ENCODE measurements around the gene DSCAM.
"Not testable (repeated sequence)": the region's sequence is repeated elsewhere in the genome, so short reads cannot be mapped to it uniquely, and the experiment has no call there.

Gene DSCAM

GRCh38 chr21:40517646-40518045, 329.3 kb downstream of the DSCAM start:
- DNase-seq: no peak

- DNase-seq: no peak
These were observed 330.6 kb downstream of the DSCAM start for GRCh38 chr21:40516335-40516734.

DNA sequence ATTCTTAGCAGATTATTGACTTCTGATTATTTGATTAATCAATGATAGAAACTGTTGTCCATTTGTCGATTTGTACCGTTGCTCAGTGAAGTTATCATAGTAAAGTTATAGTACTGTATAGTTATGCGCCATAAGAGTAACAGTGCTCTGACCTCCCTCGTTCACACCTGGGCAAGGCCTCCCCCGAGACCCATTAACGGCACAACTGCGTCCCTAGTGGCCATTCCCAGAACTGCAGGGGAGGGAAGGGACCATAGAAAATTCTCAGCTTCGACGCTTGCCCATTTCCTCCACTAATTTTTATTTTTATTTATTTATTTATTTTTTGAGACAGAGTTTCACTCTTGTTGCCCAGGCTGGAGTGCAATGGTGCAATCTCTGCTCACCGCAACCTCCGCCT, 334.4 kb downstream of the DSCAM start:
- no peak for DNase-seq

- DNase-seq: no peak
These were observed 339.0 kb downstream of the DSCAM start for GRCh38 chr21:40507978-40508377.

DNA sequence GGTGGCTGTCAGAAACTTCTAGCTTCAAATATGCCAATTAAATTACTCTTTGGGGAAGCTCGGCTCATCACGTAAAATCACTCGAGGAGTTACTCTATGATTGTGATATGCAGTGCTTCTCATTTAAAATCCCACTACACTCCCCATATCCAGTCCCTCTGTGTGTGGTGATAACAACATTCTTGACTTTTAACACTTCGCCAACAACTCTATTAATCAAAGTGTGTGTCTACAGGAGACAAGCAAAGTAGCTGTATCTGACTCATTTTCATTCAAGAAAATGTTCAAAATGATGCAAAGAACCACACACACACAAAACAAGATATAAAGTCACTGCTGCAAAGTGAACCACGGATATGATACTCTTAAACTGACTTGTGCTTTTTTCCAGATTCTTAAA, 341.3 kb downstream of the DSCAM start:
- no peak for DNase-seq

DNA sequence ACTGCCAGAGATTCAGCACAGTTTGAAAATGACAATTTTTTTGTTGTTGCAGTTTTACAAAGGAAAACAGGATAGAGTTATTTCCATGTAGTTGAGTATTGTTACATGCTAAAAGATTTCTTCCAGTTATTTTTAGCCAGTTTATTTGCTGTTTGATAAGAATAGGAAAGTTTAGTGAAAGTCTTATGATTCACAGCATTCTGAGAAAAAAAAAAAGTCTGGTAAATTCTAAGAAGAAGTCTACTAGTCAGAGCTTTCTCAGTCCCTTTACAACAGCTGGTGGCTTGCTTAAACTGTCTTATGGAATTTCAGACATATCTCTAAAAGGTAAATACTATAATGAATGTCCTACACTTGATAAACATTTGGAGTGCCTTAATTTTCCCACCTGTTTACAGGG, 341.7 kb downstream of the DSCAM start:
- no peak for DNase-seq

GRCh38 chr21:40504825-40505224, 342.1 kb downstream of the DSCAM start:
- DNase-seq: no peak

- DNase-seq: no peak
These were observed 350.8 kb downstream of the DSCAM start for GRCh38 chr21:40496116-40496515.

- no peak for DNase-seq
These were observed 356.6 kb downstream of the DSCAM start for GRCh38 chr21:40490408-40490807.

DNA sequence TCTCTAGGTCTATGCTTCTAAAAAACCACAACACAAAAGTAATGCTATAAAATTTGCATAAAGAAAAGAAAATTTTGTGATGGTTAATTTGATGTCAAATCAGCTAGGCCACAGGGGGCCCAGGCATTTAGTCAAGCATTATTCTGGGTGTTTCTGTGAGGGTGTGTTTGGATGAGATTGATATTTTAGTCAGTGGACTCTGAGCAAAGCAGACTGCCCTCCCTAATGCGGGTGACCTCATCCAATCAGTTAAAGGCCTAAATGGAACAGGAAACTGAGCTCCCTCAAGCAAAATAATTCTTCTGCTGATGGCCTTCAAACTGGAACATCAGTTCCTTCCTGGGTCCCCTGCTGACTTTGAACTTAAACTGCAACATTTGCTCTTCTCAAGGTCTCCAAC, 358.0 kb downstream of the DSCAM start:
- no peak for DNase-seq

DNA sequence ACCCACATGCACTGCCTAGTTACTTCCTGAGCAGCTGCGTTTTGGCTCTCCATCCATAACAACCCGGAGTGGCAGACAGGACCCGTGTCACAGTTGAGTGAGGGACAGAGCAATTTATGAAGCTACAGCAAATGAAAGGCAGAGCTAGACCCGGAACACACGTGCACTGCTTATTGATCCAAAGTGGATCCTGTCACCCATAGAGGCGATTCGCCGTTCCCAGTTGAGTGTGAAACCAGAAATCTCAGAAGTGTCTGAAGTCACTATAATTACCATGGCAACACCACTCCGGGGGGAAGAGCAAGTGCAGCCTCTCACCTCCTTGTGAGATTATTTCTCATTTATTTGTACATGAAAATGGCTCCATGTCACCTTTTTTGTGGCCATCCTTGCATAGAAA, 365.2 kb downstream of the DSCAM start:
- DNase-seq: peak; percentile 25

DNA sequence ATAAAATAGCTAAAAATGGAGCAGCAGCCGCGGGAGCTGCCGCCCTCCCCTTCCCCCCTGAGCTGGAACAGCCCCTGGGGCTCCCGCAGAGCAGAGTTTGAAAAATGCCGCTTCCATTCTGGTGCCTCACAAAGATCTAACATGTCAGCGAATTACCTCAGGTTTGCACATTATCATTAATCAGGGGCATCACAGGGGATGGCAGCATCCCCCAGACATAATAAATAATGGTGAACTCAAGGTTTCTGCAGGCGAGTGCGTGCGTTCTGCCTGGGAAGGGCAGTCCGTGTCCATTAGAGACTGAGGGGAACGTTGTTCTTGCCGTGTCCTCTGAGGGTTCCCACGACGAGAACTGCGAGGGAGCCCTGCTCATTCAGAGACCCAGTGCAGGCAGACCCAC, 372.4 kb downstream of the DSCAM start:
- DNase-seq: no peak

- DNase-seq: no peak
These were observed 374.9 kb downstream of the DSCAM start for GRCh38 chr21:40472013-40472412.

DNA sequence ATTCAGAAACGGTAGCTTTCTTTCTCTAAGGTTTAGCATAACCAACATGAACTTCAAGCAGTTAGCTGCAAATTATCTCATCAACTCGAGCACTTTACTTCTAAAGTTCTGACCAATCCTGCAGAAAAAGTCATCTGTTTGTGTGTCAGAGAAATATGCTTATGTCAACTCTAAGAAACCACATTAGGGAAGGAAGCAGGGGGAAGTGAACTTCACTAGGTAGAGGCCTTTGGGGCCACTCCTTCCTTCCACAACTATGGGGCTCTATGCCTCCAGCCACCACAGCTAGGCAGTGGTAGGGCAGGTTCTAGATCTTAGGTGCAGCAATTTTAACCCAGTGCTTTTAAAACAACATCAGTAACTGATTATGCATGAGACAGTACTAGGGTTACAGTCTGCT, 375.9 kb downstream of the DSCAM start:
- DNase-seq: no peak

- DNase-seq: peak; percentile 31
These were observed 380.0 kb downstream of the DSCAM start for GRCh38 chr21:40466893-40467483.

DNA sequence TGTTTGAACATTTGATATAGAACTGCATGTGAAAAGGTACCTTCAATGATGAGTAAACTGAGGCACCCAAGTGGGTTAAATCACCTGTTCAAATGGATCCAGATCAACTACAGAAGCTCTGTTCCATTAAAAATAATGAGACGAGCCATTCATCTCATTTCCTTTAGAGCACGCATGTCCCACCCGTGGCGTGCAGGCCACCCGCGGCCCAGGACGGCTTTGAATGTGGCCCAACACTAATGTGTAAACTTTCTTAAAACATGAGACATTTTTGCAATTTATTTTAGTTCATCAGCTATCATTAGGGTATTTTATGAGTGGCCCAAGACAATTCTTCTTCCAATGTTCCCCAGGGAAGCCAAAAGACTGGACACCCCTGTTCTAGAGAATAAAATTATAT, 381.6 kb downstream of the DSCAM start:
- DNase-seq: no peak

- no peak for DNase-seq
These were observed 383.8 kb downstream of the DSCAM start for GRCh38 chr21:40463176-40463575.

GRCh38 chr21:40461008-40461407, 385.9 kb downstream of the DSCAM start:
- DNase-seq: no peak

GRCh38 chr21:40457741-40458140, 389.2 kb downstream of the DSCAM start:
- DNase-seq: no peak

DNA sequence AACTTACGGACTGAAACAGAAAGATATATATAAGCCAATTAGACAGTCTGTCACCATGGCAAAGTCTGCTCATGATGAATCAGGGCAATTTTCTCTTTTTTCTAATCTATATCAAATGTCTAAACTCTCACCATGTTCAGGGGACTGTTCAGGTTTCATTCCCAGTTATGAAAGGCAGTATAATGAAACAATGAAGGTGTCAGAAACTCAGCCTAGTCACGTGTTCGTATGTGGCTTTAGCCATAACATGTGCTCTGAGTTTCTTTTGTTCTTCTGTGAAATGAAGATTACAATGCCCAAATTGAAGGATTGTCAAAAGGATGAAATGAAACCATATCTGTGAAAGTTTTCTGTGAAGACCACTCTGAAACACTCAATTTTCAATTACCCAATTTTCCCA, 392.9 kb downstream of the DSCAM start:
- DNase-seq: no peak

DNA sequence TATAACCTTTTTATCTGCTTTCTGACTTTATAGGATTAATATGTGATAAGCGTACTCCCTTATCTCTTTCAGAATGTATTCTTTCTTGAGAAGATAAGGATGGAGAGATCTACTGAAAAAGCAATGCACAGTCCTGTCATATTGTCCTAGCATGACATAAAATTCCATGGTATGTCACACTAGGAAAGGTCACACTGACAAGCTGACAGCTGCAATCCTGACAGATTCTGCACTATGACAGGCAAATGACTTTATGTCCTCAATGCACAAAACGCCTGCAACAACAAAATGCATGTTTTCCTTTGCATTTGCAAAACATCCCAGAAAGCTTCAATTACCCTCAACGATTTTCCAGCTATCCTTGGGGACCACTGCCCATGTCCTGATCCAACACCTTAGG, 393.8 kb downstream of the DSCAM start:
- no peak for DNase-seq

DNA sequence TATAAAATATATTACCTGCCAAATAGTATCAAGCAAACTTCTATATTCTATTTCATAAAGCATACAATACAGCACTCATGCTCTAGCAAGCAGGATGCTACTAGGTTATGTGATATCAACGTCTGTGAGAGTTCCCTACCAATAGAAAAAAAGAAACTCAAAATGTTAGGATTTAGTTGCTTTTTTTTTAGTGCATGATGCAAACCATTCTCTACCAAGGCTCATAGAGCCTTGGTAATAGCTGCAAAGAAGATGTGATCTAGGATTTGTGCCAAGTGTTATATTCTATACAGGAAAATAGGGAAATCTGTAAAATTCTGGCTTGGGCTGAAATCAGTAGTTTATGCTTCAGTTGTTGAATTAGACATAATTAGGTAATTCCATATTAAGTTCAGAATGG, 394.4 kb downstream of the DSCAM start:
- no peak for DNase-seq

DNA sequence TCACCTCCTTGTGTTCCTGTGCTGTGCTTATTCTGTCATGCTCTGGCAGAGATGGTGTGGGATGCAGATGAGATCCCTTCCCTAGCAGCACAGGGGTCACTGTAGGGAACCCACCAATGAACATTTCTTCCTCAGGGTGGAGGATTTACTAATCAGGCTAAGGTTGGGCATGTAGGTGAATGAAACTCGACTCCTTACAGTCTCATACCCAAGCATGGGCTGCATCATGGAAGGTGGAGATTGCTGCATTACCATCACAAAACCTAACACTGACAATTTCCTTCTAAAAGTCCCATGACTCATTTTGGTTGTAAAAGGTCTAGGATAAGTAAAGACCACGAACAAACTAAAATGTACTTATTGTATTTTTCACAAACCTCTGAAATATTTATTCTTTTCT, 399.9 kb downstream of the DSCAM start:
- no peak for DNase-seq

- DNase-seq: no peak
These were observed 401.5 kb downstream of the DSCAM start for GRCh38 chr21:40445349-40445921.

GRCh38 chr21:40439581-40439980, 407.4 kb downstream of the DSCAM start:
- not testable (repeated sequence) for DNase-seq
